Fibroblast of skin of scalp (primary cell): ENCODE data around the gene FFAR3.
"Not testable (repeated sequence)": the region's sequence is repeated elsewhere in the genome, so short reads cannot be mapped to it uniquely, and the experiment has no call there.

ENCODE experiments used
- DNase-seq: peaks from one replicate; pipeline ENCODE4 v3.0.0-alpha.2; 2013

Gene FFAR3

DNA sequence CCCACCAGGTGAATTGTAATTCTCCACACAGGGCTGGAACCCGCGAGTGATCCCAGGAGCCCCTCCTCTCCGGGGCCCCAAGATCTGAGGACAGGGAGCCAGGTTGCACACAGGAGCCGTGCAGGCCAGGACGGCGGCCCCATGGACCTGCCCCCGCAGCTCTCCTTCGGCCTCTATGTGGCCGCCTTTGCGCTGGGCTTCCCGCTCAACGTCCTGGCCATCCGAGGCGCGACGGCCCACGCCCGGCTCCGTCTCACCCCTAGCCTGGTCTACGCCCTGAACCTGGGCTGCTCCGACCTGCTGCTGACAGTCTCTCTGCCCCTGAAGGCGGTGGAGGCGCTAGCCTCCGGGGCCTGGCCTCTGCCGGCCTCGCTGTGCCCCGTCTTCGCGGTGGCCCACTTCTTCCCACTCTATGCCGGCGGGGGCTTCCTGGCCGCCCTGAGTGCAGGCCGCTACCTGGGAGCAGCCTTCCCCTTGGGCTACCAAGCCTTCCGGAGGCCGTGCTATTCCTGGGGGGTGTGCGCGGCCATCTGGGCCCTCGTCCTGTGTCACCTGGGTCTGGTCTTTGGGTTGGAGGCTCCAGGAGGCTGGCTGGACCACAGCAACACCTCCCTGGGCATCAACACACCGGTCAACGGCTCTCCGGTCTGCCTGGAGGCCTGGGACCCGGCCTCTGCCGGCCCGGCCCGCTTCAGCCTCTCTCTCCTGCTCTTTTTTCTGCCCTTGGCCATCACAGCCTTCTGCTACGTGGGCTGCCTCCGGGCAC, 6.7 kb upstream of the FFAR3 start:
- no peak for DNase-seq

DNA sequence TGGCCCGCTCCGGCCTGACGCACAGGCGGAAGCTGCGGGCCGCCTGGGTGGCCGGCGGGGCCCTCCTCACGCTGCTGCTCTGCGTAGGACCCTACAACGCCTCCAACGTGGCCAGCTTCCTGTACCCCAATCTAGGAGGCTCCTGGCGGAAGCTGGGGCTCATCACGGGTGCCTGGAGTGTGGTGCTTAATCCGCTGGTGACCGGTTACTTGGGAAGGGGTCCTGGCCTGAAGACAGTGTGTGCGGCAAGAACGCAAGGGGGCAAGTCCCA, 6.1 kb upstream of the FFAR3 start:
- DNase-seq = no peak

DNA sequence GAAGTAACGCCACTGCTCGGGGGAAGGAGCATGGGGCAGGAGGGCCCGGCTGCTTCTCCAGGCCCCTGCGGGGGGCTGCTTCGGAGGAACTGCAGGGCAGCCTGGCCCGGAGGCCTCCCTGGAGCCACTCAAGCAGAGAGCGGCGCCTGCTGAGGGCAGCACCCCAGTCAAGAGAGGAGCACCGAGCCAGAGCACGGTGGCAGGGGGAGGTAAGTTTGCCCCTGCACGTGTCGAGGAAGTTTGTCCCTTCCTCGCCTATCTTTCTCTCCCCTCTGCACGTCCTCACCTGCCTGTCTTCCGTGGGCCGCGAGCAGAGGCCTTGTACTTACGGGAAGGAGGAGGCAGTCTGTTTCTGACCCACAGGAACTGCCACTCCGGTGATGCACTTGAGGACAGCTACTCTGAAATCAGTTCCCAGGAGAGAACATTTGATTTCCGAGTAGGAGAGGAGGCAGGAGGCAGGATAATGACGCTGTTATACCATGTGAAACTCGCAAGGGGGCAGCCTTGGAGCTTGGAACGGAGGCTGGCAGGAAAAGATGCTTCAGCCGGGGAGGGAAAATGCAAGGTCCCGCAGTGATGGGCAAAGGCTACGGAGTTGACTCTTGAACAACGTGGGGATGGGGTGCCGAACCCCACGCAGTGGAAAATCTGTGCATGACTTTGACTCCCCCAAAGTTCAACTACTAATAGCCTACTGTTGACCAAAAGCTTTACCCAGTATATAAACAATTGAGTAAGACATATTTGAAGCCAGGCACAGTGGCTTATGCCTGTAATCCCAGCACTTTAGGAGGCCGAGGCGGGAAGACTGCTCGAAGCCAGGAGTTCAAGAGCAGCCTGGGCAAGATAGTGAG, 5.6 kb upstream of the FFAR3 start:
- DNase-seq = peak; percentile 67

DNA sequence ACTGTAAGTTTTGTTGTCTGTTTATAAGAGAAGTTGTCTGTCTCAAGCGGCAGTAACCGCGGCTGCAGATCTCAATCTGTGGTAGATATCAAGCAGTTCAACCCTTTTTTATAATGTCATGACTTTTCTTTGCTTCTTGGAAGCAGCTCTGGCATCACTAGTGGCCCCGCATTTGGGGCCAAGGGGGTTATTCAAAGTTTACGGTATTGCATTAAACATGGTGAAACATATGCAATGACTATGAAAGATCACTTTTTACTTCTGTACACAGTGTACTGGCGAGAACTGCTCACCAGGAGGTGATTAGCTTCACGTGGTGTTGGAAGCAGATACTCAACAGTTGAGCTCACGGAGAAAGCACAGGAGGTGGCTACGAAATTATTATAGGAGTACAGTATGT, 4.6 kb upstream of the FFAR3 start:
- no peak for DNase-seq

DNA sequence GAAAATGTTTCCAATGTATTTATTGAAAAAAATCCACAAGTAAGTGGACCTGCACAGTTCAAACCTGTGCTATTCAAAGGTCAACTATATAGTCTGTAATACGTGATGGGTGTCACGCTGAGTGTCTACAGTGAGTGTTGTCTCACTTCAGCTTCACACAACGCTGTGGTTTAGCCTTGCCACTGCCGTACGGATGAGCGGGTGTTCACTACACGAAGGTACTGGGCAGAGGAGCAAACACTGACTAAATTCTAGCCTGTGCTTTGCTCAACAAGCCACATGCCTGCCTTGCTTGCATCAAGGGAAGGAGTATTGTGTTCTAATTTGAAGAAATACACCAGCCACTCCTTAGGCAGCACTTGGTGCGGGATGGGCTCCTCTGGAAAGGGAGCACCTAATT, 3.4 kb upstream of the FFAR3 start:
- no peak for DNase-seq

DNA sequence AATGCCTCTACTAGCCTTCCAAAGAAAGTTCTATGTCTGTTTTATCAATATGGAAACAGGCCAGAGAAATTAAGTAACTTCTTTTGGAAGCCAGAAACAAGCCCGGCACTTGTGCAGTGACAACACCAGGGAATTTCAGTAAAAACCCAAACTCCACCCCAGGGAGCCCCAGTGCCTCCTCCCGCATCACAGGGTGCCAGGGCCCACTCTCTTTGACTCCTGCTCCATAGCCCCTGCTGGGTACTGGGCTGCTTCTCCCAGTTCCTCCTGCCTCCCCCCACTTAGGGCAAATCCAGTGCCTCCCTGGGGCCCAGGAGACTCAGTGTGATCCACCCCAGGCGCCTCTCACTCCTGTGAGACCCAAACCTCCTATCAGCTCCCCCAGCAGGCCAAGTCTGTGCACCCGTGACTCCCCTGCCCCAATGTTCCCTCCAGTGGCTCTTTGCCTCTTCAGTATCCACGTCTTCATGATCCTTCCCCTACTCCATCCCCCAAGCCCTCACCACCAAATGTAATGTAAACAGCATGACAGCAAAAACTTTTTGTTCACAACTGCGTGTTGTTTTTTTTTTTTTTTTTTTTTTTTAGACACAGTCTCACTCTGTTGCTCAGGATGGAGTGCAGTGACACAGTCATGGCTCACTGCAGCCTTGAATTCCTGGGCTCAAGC, 2.3 kb upstream of the FFAR3 start:
- no peak for DNase-seq

DNA sequence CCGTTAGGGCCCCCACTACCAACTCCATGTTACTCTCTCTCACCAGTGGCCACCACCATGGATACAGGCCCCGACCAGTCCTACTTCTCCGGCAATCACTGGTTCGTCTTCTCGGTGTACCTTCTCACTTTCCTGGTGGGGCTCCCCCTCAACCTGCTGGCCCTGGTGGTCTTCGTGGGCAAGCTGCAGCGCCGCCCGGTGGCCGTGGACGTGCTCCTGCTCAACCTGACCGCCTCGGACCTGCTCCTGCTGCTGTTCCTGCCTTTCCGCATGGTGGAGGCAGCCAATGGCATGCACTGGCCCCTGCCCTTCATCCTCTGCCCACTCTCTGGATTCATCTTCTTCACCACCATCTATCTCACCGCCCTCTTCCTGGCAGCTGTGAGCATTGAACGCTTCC, 574 bp downstream of the FFAR3 start:
- DNase-seq = not testable (repeated sequence)

DNA sequence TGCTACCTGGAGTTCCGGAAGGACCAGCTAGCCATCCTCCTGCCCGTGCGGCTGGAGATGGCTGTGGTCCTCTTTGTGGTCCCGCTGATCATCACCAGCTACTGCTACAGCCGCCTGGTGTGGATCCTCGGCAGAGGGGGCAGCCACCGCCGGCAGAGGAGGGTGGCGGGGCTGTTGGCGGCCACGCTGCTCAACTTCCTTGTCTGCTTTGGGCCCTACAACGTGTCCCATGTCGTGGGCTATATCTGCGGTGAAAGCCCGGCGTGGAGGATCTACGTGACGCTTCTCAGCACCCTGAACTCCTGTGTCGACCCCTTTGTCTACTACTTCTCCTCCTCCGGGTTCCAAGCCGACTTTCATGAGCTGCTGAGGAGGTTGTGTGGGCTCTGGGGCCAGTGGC, 1.1 kb downstream of the FFAR3 start:
- not testable (repeated sequence) for DNase-seq

DNA sequence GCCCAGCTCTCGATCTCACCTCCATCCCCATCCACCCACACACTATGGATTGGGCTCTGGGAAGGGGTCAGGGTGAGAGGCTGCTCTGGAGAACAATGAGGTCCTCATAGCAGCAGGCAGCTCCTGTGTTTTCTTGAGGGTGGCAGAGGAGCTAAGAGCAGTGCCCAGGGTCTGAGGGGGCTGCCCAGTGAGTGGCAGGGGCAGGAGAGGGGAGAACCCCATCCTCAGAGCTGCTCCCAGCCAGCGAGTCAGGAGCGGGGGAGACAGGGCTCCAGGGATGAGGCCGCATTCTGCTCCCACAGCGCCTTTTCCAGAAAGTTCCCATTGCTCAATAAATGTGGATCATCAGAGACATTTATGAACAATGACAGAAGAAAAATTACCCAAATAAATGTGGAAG, 1.8 kb downstream of the FFAR3 start:
- not testable (repeated sequence) for DNase-seq

DNA sequence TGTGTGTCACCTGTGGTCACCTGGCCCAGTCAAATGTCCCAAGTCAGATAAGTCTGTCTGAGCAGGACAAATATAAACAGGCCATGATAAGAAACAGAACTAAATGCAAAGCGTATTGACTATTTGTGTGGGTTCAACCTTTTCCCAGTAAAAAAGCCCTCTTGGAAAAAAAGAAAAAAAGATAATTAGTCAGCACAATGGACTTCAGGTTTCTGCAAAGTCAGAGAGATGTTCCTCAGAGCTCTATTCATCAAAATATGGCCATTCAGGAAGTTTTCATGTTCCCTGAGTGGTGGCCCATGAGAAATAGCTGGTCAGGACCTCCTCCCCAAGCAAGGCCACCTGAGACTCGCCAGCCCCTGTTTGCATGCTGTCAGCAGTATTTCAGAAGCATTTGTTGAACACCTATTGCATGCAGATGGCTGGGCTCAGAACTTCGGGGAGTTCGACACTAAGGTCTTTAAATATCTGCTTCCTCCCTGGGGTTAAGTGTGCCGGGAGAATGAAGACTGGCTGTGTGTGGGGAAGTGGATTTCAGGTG, 2.7 kb downstream of the FFAR3 start:
- no peak for DNase-seq

DNA sequence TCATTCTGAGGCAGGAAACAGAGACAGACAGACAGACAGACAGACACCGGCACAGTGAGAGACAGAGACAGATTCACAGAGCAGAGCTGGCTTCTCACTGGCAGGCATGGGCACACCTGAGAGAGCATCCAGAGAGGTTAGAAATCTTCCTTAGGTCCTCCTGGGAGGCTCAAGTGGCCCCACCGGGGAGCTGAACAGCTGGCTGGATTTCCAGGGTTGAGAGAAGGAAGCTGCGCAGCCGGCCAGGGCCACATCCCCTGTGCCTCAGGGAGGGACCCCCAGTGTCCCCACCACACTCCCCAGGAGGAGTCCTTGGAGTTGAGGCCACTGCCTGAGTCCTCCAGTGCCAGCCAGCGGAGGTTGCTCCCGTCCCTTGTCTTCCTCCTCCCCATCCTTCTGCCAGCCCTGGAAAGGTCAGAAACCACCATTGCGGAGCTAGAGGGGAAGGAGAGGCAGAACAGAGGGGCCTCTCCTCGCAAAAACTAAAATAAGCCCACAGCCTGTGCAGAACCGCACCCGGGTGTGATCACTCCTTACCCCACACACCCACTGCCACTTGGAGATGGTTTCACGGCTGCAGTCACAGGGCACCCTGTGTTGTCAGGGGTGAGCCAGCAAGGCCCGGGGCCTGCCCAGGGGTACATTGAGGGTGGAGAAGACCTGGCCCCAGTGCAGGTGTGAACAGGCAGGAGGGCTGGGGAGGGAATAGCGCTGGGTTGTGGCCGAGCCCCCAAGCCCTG, 4.2 kb downstream of the FFAR3 start:
- DNase-seq = no peak

DNA sequence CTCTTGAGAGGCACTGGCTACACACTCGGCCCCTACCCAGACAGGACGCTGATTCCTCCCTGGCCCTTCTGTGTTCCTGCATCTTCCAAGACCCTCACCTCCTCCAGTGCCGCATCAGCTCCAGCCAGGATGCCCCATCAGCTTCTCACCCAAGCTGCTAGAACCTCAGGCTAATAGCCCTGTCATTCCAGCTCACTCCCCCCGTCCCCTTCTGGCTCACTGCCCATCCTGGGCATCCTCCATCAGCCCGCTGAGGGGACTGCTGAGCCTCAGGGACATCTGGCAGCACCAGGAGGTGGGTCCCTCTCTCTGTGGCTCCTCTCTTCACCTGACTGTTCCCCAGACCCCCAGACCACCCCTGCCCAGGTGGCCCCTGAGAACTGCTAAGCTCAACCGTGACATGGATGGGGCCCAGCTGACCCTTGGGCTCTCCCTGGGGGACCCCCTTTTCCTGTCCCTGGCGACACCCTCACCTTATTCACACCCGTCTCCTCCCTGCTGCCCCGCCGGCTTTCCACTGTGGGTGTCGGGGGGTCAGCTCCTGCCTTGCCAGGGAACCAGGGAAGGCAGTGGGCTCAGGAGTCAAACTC, 4.8 kb downstream of the FFAR3 start:
- DNase-seq = no peak

DNA sequence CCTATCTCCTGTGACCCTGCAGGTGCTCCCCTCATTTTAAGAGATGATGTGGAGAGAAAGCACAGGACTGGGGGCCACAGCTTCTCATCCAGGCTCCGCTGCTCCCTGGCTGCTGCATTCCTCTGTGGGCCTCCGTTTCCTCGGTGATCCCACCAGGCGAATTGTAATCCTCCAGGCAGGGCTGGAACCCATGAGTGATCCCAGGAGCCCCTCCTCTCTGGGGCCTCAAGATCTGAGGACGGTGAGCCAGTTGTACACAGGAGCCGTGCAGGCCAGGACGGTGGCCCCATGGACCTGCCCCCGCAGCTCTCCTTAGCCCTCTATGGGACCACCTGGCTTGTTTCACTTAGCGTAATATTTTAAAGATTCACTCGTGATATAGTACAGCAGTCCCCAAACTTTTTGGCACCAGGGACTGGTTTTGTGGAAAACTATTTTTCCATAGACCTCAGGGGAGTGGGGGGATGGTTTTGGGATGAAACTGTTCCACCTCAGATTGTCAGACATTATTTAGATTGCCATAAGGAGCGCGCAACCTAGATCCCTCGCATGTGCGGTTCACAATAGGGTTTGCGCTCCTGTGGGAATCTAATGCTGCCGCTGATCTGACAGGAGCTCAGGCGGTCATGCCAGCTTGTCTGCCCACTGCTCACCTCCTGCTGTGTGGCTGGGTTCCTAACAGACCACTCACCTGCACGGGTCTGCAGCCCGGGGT, 5.6 kb downstream of the FFAR3 start:
- DNase-seq = no peak

DNA sequence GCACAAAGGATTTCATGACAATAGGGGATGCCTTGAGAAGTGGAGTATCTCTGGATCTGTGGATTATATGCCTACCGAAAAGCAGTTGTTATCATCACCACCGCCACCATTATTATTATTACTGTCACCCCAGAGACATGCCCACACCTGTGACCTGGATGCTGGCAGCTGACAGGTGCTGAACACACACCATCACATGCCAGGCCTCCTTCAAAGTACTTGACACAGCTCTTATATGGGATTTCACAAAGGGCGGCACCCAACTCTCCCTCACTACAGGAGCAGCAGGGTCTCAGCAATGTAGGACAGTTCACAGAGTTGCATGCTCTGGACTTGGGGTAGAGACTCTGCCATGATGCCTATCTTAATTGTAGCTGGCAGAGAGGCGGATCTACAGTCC, 7.0 kb downstream of the FFAR3 start:
- no peak for DNase-seq

DNA sequence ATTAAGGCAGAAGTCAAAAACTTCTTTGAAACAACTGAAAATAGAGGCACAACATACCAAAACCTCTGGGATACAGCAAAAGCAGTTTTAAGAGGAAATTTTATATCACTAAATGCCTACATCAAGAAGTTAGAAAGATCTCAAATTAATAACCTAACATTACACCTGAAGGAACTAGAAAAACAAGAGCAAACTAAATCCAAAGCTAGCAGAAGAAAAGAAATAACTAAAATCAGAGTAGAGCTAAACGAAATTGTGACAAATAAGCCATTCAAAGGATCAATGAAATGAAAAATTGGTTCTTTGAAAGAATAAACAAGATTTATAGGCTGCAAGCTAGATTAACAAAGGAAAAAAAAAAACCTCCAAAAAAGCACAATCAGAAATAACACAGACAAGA, 10.1 kb downstream of the FFAR3 start:
- DNase-seq = no peak

DNA sequence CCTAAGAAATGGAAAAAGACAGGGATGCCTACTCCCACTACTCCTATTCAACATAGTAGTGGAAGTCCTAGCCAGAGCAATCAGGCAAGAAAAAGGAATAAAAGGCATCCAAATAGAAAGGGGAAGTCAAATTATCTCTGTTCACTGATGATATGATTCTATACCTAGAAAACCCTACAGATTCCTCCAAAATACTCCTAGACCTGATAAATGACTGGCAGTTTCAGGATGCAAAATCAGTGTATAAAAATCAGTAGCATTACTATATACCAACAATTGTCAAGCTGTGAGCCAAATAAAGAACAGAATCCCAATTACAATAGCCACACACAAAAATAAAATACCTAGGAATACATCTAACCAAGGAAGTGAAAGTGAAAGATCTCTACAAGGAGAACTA, 11.3 kb downstream of the FFAR3 start:
- no peak for DNase-seq

DNA sequence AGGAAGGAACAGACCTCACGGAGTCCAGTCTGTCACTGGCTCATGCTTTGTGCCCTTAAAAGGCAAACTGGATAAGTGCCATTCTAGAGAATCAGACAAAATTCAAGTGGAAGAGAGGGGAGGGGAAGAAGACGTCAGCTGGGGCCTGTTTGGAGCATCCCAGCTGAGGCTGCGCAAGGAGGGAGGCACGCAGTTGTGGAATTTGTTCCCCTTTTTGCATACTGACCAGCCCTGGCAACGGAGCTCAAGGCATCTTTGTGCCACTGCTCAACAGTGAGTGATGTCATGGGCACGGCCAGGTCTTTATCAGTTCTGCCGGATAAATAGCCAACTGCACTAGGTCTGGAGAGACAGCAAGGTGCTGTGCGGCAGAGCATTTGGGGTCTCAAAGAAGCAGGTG, 12.5 kb downstream of the FFAR3 start, which contains the start of gene GPR42:
TSS of gene GPR42 (plus strand) at position 347 of the 400 bp plus-strand sequence. CDS start 292 bp downstream, outside the sequence.
- DNase-seq = no peak

DNA sequence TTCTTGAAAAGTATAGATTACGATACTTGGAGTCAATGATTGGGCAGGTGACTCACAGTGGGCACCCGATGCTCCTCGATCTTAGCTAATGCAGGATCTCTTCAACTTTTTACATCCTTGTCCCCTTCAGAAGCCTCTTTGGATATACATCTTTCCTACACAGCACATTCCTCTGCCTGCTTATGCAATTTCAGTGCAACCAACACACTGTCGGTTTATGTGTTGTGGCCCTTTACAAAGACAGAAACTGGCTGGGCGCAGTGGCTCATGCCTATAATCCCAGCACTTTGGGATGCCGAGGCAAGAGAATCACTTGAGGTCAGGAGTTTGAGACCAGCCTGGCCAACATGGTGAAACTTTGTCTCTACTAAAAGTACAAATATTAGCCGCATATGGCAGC, 15.2 kb downstream of the FFAR3 start:
- no peak for DNase-seq

DNA sequence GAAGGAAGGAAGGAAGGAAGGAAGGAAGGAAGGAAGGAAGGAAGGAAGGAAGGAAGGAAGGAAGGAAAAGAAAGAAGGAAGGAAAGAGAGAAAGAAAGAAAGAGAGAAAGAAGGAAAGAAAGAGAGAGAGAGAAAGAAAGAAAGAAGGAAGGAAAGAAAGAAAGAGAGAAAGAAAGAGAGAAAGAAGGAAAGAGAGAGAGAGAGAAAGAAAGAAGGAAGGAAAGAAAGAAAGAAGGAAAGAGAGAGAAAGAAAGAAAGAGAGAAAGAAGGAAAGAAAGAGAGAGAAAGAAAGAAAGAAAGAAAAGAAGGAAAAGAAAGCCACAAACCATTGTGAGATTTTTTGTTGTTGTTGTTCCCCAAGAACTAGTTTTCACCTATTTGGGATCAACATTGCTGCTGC, 15.8 kb downstream of the FFAR3 start:
- DNase-seq = not testable (repeated sequence)

DNA sequence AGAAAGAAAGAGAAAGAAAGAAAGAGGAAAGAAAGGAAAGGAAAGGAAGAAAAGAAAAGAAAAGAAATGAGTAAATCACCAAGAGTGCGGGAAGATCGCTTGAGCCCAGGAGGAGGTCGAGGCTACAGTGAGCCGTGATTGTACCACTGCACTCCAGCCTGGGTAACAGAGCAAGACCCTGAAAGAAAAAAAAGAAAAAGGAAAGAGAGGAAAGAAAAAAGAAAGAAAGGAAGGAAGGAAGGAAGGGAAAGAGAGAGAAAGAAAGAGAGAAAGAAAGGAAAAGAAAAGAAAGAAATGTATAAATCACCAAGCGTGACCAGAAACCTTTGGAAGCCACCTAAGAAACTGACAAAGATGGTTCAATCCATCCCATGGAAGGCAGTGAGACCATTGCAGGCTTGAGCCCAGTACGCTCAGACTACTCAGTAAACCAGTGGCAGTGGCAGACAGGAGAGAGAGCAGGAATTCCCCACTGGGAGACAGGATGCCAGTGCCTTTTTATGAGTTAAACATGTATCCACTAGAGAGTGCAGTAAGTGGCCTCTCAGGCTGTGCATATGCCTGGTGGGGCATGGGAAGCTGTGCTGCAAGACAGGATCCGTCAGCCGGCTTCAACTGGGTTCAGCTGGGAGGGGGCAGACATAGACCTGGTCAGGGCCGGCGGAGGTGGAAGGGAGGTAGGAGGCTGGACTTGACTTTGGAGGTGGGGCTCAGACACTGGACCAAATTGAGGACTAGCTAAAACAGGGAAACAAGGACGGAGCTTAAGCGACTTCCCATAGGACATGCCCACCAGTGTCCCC, 17.4 kb downstream of the FFAR3 start:
- DNase-seq = no peak

DNA sequence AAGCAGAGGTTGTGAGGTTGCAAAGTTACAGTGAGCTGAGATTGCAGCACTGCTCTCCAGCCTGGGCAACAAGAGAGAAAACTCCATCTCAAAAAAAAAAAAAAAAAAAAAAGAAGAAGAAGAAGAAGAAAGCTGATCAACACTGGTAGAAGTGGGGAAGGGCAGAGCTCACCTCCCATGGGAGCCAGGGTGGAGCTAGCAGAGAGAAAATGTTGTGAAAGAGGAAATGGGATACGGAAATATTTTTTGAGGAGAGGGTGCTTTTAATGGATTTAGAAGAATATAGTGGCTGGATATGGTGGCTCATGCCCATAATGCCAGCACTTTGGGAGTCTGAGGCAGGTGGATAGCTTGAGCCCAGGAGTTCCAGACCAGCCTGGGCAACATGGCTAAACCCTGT, 19.4 kb downstream of the FFAR3 start:
- DNase-seq = no peak
